Left renal cortex interstitium (tissue), 4 donors: ENCODE data around the gene TLL2. TPM values are rescaled to one million over a fixed set of nuclear protein-coding genes. Genes with fewer than 3 reads are reported as not detected.

Source experiments
- DNase-seq, 4 donors: peaks; one replicate each; pipeline ENCODE4 v3.0.0-alpha.2; 2013; ENCODE audit warnings: low read depth in 4 of 4, low spot score in 2 of 4, missing footprints in 1 of 4
- polyA plus RNA-seq, 4 donors: library from polyadenylated mRNA; unstranded; fragments of 120-200 nt; gene quantifications; one replicate each; pipeline ENCODE4 v1.2.1, GENCODE V29; 2013; ENCODE audit not compliant: insufficient read length in 4 of 4

TLL2 gene
- polyA plus RNA-seq, 4 donors: 0.65 to 0.91 (median 0.74) TPM

DNA sequence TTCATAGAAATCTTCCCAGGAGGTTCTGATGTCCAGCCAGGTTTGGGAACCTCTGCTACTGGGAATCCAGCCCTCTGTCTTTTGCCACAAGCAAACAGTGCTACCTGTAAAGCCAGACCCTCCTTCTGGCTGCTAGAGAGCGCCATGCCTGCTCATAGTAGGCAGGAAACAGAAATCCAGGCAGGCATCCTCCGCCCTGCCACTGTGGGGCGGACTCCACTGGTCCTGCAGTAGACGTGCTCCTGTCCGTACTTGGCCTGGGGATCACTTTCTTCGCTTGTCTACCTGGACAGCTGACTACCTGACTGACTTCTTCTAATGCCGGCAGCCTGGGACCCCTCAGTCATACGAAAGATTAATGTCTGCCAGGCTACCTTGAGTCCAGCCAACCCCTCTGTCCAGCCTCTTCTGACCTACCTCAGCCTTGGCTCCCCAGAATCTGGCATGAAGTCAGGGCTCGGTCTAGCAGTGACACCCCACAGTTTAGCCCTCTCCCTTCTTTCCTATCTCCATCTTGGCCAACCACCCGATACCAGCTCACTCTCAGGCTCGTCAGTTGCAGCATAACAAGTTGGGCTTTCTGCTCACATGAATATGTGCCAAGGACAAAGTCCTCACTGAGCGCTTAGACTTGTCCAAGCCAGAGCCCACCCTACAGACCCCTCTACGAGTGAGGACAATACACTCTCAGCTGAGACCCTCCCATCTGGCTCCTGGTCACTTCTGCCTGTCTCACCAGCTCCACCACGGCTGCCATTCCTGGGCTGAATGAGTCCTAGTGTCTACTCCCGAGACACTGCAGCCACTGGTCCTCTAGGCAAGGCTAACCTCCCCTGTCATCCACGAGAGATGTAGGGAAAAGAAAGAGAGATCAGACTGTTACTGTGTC lies 111.1 kb downstream of the TLL2 start:
- DNase-seq: no peak

DNA sequence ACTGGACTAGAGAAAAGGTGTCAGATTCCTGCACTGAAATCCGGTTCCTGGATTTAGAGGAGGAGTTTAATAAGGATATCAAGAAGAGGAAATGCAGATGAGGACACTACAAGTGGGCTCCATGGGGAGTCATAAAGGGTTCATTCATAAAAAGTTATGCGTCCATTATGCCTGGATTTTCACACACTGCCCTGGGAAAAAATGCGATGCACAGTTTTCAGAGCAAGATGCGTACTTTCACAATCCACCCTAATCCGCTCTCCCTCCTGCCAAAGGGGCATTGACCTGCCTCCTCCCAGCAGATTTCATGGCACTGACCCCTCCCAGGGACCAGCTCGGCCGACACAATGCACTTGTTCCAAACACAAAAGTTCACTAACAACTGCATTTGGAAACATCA lies 112.7 kb downstream of the TLL2 start:
- no peak for DNase-seq

DNA sequence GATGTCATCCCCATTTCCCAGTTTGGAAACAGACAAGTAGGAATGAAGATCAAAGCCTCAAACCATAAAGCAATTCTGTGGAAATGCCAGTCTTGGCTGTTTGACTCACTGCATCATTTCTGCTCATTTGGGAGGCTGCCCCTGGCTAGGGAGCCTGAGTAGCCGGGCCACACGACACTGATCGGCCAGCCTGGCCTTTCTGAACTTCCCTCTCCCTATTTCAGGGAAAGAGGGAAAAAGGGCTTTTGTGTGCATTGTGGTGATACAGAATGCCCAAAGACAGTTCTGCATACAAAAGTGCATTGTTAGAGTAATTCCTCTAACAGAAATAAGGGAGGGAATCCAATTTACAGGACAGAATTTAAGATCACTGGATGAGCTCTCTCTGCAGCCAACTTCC lies 113.3 kb downstream of the TLL2 start:
- no peak for DNase-seq

DNA sequence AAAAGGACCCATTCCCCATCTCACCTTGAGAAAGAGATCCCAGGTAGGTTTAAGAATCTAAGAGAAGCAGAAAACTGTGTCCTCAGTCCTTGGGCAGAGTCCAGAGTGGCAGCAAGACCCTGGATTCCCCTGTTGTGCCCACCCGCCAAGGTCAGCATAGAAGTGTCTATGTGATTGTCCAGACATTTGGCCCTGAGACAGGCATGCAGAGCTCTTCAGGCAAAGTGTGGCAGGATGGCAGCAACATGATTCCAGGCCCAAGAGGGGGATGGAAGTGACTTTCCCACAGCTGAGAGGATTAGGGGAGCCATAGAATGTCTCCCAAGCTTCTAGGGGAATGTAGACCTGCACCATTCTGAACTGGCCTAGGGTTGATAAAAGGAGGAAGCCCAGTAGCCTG lies 115.8 kb downstream of the TLL2 start:
- DNase-seq: no peak

DNA sequence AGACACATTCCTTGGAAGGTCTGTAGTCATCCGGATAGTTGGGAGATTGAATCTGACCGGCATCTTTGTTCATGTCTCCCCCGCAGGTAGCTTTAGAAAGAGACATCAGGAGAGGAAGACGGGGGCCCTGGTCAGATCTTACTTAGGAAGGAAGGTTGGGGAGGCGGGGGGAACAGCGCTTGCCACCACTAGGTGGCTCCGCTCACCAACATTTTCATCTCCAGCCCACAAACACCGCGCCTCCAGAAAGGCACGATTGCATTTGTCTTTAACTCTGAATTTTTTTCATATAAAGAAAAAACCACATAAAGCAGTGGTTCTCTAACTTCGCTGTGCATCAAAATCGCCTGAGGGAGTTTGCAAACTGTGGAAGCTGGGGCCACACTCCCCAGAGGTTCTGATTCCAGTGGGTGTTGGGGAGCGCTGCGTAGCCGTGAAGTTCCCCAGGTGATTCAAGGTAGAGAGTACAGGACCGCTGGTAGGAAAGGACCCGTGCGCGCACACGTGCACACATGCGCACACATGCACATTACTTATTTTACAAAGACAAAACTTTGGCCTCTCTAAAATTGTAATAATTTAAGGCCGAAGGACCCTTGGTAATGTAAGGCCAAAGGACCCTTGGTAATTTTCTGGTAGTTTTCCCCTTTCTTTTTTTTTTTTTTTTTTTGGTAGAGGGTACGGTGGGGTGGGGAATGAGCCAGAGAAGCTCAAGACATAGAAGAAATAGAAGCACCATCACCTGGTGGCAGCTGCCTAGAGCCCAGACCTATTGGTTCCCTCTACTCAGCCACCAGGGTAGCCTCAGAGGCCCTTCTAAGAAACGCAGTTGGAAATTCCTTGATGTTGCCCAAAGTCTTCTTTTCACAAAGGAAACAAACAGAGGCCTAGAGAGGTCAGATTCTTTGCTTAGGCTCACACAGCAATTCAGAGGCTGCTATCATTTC lies 117.5 kb downstream of the TLL2 start:
- peak in 2 of 4 donors; percentile 57 to 58 for DNase-seq

DNA sequence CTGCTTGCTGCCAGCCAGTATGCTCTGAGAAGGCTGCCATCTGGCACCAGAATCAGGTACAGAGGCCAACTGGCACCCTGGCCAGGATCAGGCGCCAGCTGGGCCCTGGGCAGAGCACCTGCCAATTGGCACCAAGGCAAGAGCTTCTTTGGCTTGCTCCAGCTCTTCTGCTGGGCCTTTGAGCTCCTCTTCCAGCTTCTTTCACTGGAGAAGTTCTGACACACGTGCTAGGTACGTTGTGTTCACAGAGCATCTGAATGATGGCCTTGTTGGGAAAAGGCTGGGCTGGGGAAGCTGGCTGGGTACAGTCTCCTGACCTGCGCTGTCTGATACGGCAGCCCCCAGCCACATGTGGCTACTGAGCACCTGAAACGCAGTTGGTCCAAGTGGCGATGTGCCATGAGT lies 123.3 kb downstream of the TLL2 start:
- DNase-seq: no peak

DNA sequence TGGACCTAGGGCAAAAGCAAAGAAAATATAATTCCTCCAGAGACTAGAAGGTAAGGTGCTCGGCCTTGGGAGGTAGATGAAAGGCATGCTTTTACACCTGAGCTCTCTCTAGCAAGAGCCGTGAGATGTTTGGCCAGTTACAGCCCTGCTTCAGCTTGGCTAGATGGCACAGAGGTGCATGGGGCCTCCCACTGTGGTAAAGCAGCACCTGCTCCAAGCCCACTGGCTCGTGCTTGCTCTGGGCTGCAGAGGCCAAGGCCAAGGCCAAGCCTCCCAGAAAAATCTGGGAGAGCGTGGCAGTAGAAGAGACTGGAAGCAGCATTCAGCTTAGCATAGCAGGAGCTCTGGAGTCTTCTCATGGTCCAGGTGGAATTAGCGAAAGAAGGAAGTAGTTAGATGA lies 123.9 kb downstream of the TLL2 start:
- DNase-seq: no peak

DNA sequence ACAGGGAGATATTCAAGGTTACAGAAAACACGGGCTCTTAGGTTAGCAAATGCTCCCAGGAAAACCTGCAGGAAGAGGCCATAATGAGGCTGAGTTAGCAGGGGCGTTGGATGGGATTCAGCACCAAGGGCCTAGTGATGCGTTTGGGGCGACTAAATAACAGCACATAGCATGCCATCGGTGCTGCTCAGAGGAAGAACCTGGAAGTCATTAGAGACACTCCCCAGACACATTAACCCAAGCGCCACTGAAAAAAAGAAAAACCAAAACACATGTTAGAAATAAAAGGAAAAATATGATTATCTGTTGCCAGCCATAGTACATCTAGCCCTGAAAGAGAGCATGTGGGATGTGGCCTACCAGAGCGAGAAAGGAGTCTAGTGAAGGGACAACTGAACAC lies 126.1 kb downstream of the TLL2 start:
- no peak for DNase-seq

DNA sequence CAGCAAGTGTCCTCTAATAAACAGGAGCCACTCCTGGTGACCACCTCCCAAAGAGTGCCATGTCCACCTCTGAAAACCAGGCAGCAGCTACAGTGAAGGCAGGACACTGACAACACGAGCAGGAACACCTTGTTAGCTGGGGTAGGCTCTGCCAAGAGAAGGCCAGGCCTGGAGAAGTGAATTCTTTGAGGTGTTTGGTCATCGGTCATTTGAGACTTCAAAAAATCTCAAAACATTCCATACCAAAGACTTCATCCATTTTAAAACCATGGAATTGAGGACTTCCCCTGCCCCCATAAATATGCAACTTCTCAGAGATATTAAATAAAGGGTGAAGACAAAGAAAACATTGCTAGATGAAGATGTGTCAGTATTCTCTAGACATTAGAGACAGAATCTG lies 126.6 kb downstream of the TLL2 start:
- no peak for DNase-seq

DNA sequence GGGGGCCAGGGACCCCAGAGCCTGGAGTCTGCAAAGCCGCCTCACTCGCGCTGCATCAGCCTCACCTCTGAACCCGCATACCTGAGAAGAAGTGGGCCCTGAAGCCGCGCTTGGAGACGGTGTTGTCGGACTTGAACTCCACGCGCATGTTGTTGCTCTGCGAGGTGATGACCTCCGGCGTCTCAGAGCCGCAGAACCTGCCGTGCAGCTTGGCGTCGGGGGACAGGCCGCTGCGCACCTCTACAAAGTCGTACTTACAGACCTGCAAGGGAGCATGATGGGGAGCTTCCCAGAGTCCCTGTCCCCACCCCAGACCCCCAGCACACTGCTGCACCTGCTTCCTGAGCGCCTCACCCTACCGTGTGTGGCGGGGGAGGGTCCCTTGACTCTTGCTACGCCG lies 129.2 kb downstream of the TLL2 start:
- no peak for DNase-seq

DNA sequence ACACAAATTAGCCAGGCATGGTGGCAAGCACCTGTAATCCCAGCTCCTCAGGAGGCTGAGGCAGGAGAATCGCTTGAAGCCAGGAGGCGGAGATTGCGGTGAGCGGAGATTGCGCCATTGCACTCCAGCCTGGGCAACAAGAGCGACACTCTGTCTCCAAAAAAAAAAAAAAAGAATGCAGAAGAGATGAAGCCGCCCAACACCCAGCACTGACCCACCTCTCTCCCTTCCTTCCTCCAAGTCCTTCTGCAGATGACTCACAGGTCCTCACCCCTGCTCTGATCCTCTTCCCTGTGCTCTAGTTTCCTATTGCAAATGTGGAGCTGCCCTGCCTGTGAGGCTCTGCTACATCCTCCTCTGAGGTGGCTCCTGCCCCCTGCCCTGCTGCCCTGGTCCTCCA lies 132.9 kb downstream of the TLL2 start:
- no peak for DNase-seq

DNA sequence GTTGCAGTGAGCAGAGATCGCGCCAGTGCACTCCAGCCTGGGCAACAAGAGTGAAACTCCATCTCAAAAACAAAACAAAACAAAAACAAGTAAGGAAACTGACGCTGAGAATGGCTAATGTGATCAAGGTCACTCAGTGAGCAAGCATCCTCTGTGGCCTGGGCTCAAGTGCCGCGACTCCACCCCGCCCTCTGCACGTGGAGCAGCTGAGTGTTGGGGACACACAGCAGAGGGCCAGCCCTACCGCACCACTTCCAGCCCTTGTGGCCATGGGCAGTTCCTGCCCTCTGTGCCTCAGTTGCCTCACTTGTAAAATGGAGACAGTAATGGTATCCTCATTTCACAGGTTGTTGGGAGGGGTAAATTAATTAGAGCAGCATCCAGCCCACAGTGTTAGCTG lies 134.0 kb downstream of the TLL2 start:
- no peak for DNase-seq

DNA sequence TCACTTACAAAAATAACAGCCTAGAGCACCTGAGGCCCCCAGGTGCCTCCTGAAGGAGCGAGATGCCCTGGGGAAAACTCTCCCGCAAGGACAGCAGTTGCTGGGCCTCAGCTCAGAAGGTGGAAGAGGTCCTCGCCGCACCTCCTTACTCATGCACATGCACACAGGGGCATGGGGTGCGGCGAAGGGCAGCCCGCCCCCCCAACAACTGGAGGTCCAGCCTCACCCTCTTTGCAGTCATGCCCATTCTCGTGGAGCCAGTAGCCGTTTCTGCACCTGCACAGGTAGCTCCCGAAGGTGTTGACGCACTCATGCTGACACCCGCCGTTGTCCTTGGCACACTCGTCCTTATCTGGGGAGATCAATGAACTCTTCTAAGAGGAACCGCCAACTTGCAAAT lies 135.0 kb downstream of the TLL2 start:
- no peak for DNase-seq

DNA sequence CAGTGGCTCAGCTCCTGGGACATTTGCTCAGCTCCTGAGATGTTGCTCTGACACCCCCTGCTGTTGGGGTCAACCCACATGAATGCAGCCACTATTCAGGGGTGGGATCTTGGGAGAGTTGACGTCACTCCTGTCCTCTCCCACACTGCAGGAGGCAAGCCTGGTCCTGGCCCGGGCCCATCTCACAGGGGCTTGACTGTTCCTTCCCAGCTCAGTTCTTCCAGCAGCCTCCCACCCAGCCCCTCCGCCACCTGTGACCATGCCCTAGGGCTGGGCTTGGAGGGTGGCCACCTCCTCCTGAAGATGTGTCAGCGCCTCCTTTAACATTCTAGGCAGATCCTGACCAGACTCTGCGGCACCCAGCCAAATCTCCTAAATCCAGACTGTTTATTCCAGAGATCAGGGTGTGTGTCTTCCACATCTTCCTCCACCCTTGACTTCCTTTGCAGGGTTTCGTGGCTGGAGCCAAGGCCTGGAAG lies 135.9 kb downstream of the TLL2 start:
- no peak for DNase-seq

DNA sequence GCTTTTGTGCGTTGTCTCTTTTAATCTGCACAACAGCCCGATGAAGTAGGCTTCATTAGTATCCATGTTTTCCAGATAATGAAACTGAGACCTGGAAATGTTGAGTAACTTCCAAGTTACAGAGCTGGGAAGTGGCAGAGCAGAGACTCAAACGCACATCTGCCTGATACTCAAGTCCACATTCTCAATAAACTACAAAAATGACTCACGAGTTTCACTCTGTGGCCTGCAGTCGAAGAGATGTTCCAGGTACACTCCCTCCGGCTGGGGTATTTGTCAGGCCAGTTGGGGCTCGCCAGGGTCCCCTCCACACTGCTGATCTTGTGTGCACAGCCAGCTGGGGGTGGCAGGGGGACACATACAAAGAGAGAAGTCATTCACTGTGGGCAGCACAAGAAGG lies 137.2 kb downstream of the TLL2 start:
- no peak for DNase-seq

DNA sequence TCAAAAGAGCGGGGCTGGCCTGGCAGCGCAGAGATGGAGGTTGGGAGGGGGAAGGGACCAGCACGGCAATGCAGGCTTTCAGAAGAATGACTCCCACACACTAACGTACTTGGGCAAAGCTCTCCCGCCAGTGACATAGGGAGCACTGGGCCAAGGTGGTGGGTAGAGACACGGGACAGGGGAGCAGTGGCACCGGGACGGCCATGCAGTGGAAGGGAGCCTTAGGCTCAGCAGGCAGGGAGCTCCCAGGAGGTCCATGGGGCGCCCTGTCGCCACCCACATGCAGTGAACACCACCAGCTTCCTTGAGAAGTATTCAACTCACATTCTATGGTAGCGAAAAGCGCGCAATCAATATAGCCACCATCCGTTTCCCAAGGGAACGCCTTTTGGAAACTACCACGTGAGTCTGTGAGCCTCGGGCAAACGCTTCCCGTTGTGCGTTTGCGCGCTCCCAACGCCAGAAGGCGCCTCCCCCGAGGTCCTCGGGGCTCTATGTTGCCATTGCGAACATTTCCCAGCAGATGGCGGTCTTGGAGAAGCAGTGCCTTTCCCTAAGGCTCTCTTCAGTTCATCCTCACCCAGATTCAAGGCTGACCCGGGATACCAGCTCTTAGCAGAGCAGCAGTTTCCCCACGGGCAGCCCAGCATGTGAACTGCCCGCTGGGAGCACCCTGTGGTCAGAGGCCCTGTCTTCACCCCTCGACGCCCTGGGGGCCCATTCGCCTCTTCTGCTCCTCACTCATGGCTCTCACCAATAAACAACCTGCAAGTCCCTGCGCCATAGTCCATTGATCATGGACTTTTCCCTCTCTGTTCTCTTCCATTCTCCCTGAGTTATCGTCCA lies 138.5 kb downstream of the TLL2 start:
- DNase-seq: peak; percentile 70 to 87 (median 74)

DNA sequence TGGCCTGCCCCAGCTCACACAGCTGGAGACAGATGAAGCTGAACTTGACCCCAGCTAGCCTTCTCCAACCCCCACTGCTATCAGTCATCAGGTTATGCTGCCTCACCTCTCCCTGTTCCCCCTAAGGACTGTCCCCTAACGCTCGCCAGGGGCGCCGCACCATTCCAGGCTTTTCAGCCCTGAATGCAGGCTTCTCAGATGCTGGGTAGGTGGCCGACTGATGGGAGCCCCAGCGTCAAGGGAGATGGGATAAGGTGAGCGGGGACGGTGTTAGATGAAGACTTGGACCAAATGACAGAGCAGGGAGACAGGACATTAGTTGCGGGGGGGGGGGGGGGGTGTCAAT lies 139.1 kb downstream of the TLL2 start:
- DNase-seq: no peak

DNA sequence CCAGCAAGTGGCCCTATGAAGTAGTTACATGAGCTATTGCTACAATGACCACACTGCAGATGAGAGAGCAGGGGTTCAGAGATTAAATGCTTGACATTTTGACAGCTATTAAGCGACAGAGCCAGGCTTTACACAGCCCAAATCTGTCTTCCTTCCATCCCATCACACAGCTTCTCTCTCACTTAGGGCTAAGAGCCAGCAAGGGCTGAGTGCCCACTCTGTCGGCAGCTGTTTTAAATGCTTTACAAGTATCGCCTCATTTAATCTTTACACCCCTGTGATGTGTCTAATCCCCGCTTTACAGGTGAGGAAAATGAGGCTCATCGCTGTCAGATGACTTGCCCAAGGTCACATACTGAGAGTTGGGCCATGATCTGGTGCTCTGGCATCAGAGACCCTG lies 139.7 kb downstream of the TLL2 start:
- no peak for DNase-seq

DNA sequence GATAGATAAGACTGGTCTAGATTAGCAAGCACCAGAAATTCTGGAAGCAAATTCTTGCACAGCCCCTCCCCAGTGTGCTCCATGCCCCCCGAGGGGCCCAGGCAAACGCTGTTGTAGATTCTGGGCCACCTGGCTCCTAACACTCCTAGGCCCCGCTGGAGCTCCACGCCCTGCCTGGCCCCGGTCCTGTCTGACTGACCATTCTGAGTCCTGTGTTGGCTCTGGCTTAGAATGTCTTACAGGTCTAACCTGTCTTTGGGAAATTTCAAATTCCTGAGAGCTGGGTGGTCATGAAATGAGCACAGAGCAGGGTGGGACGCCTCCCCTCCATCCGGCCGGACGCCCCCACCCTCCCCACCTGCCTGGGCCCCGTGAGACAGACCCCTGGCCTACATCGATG lies 142.4 kb downstream of the TLL2 start:
- DNase-seq: no peak

DNA sequence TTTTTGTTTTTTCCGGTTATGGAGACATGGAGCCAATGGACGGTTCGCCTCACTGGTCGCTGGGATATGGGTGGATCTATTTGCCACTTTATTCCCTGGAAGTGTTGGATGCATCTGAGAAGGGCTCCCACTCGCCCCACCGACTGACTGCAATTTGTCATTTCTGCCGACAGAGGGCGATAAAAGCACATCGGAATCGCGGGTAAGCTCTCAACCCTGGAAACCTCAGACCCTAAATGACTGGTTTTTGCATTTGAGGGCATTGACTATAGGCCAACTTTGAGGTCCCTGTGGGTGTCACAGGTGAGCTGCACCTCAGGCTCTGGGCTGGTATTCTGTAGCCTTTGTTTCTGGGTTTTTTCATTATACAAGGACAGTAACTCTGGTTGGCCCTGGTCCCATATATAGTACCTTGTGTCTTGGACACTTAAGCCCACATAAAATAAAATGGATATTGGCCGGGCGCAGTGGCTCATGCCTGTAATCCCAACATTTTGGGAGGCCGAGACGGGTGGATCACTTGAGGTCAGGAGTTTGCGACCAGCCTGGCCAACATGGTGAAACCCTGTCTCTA lies 143.1 kb downstream of the TLL2 start:
- DNase-seq: peak in 2 of 4 donors; percentile 28 to 44
